ENCODE measurements around the gene CPNE7.
"Not testable (repeated sequence)": the region's sequence is repeated elsewhere in the genome, so short reads cannot be mapped to it uniquely, and the experiment has no call there.

CPNE7 gene

DNA sequence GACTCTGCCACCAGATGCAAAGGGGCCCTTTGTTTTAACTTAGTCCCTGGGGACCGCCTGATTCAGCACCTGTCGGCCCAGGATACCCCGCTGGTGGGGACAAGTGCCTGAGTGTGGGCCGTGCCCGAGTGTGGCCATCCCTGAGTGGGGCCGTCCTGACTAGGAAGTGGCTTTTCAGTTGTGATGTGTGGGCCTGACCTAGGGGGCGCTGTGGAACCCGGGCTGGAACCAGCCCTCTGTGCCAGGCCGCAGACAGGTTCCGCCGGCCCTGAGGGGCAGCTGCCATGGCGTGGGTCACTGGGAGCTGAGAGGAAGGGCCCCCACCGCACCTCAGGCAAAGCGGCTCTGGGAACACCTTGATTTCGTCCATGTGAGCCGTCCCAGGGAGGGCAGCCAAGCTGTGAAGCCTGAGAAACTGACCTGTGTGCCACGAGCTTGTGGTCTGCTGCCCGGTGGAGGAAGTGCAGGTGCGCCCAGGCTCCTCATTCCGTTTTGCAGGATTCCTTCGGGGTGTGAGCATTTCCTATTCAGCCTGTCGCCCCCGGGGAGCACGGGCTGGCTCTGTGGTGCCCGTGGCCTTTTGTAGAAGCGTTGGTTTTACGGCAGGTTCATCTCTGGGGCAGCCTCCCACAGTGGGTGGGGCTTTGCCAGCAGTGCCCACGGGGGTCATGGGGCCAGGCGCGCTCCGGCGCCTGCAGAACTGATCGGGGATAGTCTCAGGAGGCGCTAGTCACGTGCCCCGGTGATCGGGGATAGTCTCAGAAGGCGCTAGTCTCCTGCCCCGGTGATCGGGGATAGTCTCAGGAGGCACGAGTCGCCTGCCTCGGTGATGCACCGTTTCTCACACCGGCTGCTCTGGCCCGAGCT lies 9.8 kb upstream of the CPNE7 start:
- no peak for DNase-seq (ENCODE audit: low read depth in 2 of 2, low spot score in 1 of 2)

DNA sequence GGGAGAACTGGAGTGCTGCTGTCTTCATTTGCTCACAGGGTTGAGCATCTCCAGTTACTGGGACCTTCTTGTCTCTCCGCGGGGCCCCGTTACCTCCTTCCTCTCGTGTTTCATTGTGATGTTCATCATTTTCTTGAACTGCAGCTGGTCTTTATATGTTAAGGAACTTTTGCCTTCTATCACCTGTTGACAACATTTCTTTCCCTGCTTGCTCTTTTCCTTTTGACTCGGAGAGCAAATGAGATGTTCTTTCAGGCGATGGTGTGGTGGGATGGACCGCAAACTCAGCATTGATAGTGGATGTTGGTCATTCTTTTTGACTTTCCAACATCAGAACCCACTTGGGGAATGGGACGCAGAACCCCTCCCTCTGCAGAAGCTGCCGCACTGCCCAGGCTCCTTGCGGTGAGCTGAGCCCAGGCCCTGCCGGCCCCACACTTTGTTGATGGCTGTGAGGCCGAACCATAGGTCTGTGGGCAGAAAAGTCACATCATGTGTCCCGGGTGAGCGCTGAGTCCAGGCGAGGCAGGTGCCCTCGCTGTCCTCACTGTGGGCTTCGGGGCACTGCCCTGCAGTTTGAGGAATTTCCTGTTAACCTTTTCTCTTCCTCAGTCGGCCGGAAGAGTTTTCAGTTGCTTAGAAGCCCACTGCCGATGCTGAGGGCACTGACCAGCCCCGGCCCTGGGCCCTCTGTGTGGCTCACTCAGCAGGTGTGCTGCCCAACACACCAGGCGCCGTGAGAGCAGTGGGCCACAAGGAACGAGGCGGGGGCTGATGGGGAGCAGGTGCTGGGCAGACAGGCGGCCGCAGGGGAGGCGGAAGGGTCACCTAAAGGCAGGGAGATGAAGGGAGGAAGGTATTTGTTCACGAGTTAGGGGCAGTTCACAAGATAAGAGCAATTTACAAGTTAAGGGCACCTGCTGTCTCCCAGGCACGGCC lies 7.6 kb upstream of the CPNE7 start:
- no peak for DNase-seq (ENCODE audit: low read depth in 2 of 2, low spot score in 1 of 2)

DNA sequence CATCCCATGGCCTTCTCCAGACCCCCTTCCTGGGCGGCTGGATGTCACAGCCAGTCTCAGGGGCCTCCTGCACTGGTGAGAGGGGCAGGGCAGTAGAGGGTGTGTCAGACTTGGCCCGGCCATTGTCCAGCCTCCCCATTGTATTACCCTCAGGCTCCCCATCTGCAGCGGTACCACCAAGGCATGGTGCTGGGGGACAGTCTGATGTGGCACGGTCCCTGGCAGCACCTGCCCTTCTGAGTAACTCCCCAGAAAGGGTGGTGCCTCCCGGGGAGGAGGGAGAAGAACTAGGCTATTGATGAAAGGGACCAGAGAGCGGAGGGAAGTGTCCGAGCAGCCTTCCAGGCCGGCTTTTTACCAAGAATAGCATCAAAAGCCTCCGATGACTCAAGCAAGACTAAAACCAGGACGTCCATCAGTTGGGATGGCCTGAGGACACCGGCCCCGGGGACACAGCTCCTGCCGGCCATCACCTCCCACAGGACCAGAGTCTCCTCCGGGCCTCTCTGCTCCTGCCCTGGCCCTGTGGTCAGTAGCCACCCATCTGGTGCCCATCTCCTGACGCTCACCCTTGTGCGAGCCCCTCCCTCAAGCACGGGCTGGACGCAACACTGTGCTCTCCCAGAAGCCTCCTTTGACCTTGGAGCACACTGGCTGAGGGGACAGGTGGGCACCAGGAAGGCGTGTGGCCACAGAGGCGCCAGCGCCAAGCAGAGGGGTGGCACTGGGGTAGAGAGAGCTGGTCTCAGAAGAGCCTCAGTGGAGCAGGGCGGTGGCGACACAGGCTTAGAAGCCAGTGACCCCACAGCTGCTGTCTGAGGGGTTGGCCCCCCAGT lies 5.8 kb upstream of the CPNE7 start:
- DNase-seq (ENCODE audit: low read depth in 2 of 2, low spot score in 1 of 2): no peak

DNA sequence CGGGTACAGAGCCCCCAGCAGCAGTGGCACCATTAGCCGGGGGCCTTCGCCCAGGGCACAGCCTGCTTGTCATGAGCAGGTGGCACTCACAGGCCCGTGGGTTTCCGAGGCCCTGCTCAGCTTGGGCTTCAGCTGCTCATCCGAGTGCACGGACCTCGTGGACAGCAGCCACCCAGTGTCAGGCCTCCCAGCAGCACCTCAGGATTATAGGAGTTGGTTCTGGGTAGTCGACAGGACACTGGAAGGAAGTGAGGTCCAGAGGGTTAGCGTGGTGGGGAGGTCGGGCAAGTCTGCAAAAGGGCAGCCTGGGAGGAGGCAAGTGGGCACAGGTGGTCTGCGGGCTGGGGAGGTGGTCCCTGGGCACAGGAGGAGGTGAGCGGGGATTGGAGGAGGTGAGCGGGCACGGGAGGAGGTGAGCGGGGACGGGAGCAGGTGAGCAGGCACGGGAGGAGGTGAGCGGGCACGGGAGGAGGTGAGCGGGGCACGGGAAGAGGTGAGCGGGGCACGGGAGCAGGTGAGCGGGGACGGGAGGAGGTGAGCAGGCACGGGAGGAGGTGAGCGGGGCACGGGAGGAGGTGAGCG lies 5.1 kb upstream of the CPNE7 start:
- no peak for DNase-seq (ENCODE audit: low read depth in 2 of 2, low spot score in 1 of 2)

DNA sequence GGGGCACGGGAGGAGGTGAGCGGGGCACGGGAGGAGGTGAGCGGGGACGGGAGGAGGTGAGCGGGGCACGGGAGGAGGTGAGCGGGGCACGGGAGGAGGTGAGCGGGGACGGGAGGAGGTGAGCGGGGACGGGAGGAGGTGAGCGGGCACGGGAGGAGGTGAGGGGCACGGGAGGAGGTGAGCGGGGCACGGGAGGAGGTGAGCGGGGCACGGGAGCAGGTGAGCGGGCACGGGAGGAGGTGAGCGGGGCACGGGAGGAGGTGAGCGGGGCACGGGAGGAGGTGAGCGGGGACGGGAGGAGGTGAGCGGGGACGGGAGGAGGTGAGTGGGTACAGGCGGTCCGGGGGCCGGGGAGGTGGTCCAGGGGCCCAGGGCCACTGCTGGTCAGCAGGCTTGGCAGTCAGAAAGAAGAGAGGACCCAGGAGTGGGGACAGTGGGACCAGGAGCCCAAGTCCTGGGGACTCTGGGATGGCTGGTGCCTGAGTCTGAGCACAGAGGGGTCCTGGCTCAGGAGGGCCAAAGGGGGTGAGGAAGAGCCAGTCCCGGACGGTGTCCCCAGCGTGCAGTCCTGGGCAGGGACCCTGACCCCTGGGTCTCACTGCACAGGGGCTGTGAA lies 4.5 kb upstream of the CPNE7 start:
- not testable (repeated sequence) for DNase-seq (ENCODE audit: low read depth in 2 of 2, low spot score in 1 of 2)

DNA sequence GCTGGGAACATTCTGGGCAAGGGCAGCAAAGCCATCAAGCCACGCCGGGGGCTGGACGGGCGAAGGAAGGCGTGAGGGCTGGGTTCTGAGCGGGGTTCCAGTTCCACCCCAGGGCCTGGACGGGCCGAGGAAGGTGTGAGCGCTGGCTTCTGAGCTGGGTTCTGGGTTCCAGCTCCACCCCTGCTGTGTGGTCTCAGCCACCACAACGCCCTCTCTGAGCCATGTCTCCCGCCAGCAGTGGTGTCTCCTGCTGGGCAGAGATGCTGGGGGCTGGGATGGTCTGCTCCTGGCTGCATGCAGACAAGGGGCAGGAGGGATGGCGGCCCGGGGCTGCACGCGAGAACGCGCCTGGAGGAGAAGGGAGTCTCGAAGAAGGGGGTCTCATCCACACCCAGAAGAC lies 3.9 kb upstream of the CPNE7 start:
- no peak for DNase-seq (ENCODE audit: low read depth in 2 of 2, low spot score in 1 of 2)

DNA sequence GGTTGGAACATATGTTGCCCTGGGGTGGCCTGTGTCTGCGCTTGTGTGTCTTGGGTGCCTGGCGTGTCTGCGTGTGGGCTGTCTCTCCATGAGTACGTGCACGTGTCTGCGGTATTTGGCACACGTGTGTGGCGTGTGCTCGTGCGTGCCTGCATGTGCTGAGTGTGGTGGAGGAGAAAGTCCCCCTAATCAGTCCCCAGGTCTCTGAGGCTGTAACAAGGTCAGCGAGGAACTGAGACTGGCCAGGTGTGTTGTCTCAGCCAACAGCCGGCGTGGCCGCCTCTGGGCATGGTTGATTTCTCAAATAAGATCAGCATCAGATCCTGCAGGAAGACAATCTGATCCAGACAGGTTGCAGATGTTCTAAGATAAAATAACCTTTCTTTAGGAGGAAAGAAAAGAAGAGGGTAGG lies 3.5 kb upstream of the CPNE7 start:
- no peak for DNase-seq (ENCODE audit: low read depth in 2 of 2, low spot score in 1 of 2)

DNA sequence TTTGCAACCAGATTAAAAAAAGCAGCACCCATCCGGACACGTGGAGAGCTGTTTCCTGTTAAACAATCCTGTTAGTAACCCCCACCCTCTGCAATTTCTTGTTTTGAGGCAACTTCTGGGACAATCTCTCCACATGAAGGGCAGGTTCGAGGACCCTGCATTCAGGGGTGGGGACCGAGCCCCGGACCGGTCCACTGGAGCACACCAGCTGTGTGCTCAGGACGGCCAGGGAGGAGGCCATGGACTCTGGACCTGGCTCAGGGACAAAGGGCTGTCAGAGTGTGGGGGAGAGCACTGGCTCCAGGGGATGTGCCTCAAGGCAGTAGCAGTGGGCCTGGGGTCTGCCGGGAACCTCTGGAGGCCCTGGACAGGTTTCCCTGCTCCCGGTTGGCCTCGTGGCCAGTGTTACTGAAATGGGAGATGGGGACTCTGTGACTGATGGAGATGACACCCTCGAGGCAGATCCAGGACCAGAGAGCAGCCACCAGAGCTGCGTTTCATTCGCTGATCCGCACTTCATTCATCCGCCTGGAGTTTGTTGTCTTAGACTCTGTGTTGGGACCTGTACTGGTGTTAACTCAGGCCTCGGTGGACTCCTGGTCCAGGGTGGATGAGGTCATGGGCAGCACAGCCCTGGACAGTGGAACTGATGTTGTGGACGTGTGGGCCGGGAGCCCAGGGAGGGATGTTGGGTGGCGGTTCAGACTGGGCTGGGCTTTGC lies 2.9 kb upstream of the CPNE7 start:
- DNase-seq (ENCODE audit: low read depth in 2 of 2, low spot score in 1 of 2): no peak

DNA sequence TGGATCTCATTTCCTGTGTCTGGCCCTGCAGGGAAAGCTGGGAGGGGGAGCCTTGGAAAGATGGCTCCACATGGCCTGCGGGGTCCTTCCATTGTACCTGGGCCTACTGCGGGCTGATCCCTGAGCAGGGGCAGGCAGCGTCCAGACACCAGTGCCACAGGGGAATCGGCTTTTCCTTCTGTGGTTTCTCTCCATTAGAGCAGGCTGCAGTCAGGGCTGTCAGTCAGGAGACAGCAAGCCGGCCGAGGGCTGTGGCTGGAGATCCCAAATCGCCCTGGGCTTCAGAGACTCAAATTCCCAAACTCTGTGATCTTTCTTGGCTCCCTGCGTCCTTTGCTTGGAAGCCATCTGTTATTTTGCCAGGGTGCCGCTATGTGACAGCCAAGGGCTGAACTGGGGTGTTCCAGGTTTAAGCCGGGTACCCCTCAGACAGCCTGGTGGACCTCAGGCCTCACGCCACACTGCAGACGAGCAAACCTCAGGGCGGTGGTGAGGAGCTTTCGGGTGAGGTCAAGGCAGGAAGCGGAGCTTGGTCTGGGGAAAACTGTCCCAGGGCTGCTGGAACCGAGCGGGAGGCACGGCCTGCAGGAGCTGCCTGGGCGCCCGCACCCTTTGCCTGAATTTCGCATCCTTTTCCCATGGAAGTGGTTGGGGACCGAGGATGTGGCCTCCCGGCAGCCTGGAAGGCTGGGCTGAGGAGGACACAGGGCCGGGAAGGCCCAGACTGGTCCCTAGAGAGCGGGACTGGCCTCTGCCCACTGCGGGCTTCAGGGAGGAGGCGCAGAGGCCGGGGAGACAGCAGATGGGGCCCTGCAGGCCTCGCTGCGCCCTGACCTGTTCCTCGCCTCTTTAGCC lies 1.5 kb upstream of the CPNE7 start:
- no peak for DNase-seq (ENCODE audit: low read depth in 2 of 2, low spot score in 1 of 2)

DNA sequence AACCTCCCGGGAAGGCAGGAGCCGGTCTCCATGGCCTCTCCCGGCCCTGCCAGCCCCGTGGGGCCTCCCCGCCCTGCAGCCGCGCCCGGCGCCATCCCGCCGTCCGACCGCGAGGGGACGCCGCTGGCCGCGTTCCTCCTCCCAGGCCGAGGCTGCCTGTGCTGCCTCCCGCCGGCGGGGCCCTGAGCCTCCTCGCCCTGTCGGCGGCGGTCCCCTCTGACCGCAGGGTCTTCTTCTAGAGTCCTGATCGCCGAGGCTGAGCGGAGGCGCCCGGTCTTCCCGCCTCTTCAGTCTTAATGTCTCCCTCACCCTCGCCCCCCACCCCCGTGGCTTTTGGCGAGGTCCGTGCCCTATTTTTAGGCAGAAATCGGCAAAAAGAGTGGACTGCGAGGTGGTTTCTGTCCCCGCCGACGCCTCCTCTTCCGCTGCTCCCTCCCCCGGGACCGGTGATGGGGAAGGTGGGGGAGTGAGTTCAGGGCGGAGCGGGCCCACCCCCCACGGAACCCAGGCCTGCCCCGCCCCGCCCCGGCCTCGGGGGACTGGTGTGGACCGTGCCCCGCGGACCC lies 794 bp upstream of the CPNE7 start:
- no peak for DNase-seq (ENCODE audit: low read depth in 2 of 2, low spot score in 1 of 2)

DNA sequence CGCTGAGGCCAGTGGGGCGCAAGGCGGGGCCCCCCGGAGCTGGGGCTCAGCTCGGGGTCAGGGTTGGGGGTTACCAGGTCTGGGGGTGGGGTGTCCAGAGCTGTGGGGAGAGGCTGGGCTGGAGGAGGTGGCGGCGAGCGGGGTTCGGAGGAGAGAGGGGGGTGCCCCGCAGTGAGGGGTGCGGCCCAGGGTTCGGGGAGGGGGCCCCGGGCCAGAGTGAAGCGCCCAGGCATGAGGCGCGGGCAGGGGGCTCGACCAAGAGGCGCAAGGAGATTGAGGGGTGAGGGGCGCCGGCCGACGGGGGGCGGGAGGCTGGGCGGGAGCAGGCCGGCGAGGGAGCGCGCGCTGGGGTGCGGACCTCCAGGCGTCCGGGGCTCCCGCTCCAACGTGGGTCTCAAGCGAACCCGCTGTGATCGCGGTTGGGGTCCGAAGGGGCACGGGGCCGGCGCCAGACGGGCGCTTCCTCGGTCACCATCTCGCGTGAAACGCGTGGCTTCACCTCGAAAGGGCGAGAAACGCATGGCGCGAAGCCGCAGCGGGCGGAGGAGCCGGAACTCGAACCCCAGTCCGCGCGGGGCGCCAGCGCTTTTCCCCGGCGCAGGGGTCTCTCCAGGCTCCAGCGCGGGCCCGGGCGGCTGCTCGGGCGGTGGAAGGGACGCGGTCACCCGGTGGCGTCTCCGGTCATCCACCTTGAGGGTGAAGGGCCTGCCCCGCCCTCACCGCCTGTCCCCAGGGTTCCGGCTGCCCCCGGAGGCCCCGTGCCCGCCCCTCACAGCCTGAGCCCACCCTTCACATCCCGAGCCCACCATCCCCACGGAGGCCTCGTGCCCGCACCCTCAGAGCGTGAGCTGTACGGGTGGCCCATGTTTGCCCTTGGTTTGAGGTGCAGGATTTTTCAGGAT lies 846 bp downstream of the CPNE7 start:
- DNase-seq (ENCODE audit: low read depth in 2 of 2, low spot score in 1 of 2): no peak

DNA sequence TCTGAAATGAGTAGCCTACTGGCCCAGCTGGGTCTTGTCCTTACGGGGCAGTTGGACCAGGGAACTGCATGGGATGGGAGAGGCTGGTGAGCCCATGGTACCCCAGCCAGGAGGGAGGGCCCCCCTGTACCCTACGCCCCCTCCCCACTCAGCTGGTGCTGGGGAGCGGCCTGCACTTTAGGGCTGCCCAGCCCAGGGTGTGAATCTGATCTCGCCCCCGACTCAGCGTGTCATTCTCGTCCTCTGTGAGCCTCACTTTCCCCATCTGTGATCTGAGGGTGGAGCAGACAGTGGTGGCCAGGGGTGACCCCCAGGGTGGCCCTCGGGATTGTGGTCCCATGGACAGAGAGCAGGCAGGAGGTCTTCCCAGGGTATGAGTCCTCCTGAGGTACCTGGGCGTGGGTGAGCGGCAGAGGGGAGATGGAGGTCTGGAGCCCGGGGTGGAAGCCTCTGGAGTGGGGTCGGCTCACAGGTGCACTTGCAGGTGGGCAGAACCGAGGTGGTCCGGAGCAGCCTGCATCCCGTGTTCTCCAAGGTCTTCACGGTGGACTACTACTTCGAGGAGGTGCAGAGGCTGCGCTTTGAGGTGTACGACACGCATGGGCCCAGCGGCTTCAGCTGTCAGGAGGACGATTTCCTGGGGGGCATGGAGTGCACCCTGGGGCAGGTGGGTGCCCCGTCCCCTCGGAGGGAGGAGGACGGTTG lies 1.6 kb downstream of the CPNE7 start:
- no peak for DNase-seq (ENCODE audit: low read depth in 2 of 2, low spot score in 1 of 2)

DNA sequence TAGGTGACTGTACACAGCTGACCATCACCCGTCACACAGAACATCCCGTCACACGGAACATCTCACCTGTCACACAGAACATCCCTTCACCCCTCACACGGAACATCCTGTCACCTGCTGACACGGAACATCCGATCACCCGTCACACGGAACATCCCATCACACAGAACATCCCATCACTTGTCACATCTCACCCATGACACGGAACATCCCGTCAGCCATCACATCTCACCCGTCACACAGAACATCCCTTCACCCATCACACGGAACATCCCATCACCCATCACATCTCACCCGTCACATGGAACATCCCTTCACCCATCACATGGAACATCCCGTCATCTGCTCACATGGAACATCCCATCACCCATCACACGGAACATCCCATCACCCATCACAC lies 3.8 kb downstream of the CPNE7 start:
- no peak for DNase-seq (ENCODE audit: low read depth in 2 of 2, low spot score in 1 of 2)

DNA sequence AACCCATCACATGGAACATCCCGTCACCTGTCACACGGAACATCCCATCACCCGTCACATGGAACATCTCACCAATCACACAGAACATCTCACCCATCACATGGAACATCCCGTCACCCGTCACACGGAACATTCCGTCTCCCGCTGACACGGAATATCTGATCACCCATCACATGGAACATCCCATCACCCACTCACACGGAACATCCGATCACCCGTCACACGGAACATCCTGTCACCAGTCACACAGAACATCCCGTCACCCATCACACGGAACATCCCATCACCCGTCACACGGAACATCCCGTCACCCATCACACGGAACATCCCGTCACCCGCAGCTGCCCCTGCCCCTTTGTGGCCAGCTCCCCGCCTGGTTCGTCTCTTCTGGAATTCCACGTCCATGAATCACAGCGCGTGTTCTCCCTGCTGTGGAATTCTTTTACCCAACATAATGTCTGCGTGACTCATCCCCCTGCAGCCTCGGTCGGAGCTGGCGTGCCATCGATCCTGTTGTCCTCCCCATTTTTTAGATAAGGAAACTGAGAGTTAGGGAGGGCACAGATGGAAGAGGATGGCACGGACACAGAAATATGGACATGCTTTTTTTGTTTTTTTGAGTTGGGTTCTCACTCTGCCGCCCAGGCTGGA lies 5.6 kb downstream of the CPNE7 start:
- no peak for DNase-seq (ENCODE audit: low read depth in 2 of 2, low spot score in 1 of 2)

DNA sequence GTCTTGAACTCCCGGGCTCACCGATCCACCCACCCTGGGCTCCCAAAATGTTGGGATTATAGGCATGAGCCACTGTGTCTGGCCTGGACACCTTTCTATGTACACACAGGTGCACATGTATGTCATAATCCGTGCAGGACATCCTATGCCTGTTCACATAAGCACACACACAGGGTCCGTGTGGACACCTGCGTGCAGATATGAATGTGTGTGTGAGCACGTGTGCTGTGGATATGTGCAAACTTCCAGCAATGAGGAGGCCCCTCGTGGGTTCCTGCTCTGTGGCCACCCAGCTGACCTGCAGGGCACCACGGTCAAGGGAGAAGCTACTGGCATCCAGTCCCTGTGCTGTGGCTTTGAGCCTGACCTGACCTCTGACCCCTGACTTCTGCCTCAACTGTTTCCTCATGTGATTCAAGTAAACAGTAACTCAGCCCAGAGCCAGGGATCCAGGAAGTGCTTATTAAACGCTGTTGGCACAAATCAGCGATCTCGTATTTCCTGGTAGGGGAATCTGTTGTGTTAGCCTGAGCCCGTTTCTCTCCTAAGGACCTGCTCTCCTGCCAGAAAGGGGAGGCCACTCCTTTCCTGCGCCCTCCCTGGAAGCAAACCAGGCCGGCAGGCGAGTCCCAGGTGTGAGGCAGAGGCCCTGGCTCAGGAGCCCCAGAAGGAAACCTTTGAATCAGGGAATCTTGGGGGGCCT lies 6.5 kb downstream of the CPNE7 start:
- DNase-seq (ENCODE audit: low read depth in 2 of 2, low spot score in 1 of 2): no peak
